CD4-positive, alpha-beta T cell treated with Interleukin-6 for 4 hours (primary cell): ENCODE results near the gene HIVEP3.
A peak's percentile ranks its signal among the peaks of the same experiment; 100 is the strongest.

Experiments used
- DNase-seq: peaks from one replicate; pipeline ENCODE4 v3.0.0-alpha.2; 2020; ENCODE audit warnings: mixed read lengths

HIVEP3 gene

GRCh38 chr1:41919764-41920397 lies 1.2 kb upstream of the HIVEP3 start:
- DNase-seq: peak; percentile 86

DNA sequence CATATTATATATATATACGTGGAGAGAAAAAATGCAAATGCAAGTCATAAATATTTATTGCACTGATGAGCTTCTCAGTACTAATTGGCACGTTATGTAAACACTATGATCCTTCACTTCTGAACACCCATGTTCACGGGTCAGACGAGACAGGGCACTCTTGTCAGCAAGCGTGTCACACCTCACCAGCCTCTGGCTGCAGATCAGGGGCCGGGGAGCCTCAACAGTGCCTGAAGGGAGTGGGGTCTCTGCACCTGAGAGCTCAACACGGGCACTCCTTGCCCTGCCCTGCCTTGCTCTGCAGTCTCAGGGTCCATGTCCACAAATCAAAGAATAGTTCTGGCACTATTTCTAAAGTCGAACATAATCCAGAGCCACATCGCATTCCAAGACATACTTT lies 409 bp upstream of the HIVEP3 start:
- DNase-seq: peak; percentile 19

DNA sequence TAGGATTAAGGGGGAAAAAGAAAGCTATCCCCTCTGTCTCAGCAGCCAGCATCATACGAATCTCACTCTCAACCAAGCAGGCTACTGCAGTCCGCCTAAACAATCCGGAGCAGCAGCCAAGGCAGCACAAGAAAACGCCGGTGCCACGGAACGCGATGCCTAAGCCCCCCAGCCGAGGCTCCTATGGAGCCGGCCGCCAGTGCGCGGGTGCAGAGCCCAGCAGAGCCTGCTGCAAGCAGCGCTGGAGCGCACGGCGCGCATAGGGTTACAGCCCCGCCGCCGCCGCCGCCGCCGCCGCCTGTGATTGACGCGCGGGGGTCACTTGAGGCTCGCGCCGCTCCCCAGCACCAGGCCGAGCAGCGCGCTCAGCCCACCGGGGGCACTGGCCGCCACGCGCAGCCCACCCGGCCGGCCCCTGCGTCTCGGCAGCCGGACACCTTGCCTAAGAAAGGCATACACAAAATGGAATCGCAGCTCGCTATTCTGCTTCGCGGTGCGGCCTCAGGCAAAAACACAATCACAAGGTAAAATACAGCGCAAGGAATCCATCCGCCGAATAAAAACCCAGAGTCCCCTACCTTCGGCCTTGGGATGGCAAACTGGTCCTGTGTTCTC lies 780 bp downstream of the HIVEP3 start:
- peak; percentile 60 for DNase-seq

DNA sequence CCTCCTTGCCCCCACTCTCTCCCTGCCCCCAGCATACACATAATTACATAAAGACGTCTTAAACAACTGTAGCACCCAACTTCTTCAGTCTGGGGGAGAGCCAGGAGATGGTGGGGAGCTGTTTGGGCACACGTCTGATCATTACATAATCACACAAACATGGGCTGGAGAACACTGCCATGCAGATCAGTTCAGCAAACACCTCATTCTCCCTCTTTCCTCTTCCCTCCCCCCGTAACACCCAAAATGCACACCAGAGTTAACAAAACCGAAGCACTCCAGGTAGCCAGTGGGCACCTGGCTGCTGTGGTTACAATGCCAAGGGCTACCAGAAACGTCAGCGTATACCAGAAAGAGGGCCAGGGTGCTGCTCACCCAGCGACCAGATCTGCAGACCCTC lies 1.6 kb downstream of the HIVEP3 start:
- DNase-seq: no peak

DNA sequence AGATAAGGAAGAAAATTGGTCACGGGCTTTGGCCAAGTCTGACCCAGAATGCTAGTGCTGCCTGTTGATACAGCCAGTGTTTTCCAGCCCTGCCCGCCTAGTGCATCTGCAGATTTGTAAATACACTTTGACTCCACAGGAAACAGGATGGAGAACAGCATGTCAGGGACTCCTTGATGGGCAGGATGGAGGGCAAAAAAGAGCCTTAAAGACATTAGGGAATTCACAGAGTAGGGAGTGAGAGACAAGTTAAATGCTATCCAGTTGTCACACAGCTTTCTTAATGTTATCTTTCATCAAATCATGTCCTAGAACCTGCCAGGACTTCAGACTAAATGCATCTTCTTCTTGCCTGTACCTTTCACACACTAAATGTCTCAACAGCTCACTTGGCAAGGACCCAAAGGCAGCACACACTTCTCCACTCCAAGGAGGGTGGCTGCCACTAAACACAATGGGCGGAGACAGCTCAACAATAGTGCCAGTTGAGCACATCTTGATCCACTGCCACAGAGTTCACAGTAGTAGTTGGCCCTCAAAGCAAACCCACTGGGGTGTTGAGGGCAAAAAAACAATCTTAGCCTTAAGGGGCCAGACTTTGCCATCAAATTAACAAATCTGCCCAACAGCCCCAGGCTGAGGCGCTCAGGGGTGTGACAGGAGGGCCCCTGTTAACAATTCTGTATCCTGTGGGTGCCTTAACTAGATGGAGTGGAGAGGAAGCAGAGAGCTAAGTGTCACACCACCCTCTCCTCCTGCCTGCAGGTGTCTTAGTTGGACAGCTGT lies 2.7 kb downstream of the HIVEP3 start:
- peak; percentile 76 for DNase-seq

DNA sequence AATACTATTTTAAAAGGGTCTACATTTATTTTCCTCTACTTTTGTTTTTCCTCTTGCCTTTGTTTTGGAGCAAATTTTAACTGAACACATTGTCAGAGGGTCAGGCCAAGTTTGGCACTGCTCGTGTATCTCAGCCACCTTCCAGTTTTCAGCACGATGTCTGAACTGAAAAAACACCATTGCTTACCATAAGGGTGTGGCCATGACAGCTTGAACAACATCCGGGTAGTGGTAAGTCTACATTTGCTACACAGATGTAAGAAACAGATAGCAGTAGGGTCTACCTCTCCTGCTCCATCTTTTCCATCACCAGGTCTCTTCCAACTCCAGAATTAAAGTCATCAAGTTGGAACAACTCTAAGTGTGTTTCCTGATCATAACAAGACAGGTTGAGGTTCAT lies 4.2 kb downstream of the HIVEP3 start:
- DNase-seq: peak; percentile 36

DNA sequence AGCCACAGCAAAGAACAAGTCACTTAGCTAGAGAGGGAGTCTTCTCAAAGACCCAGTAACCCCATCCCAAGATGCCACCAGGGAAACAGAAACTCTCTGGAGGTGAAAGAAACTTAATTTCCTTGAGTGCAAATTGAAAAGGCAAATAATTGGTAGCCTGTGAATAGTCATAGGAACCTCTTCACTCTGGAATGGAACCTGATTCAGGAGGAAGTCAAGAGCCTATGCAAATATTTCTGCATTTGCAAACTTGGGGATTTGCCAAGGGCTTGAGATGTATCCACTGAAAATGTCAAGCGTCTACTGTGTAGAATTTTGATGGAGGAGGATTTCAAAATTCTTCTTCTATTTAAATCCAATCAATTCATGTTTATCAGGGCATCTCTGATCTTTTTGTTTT lies 5.7 kb downstream of the HIVEP3 start:
- DNase-seq: no peak

- no peak for DNase-seq
These were observed 10.3 kb downstream of the HIVEP3 start for GRCh38 chr1:41908288-41908895.

DNA sequence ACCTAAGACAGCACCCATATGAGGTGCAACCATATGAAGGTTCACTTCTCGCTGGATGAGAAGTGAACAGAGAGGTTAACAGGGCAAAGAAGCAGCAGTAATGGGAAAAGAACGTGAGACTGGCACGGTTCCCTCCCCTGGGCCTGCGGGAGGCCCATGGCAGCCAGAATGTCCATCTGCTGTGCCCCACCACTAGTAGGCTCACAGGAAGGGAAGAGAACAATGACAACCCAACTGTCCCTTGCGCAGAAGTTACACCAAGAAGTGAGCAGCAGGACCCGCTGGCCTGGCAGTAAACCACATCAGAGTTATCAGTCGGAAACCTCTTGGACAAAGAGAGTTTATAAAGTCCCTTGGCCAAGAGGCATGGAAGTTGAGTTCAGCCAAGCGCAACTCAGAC lies 11.3 kb downstream of the HIVEP3 start:
- DNase-seq: no peak

DNA sequence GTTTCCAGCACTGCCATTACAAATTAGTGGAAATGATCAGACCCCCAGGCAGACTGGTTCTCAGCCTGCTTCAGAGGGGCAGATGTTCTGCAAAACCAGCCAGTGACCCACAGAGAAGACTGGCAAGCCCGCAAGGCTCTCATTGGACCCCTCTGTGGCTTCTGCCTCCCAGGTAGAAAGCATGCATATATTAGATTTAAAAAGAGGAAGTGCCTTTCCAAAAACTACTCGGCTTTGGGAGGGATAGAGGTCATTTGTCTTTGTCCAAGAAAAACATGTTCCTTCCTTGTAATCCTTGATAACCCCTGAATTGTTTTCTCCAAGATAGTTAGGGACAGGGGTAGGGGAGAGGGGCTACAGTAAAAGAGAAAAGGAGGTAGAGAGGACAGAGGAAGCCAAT lies 11.8 kb downstream of the HIVEP3 start:
- no peak for DNase-seq

GRCh38 chr1:41905093-41905675 lies 13.5 kb downstream of the HIVEP3 start:
- DNase-seq: no peak

DNA sequence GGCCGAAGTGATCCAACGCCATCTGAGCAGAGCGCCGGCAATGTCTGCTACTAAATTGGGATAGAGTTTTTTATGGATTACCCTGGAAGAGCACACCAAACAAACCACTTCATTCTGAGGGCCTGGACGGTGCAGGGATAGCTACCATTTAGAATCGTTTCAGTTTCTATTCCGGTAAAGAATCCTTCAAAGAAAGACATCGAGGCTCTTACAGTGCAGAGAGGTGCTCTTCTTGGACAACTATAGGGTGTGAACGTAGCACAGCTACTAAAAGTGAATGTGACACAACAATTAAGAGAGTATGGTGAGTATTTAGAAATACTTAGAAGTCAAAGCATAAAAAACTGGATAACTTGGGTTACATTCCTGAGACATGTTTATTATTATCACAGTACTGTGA lies 16.1 kb downstream of the HIVEP3 start:
- DNase-seq: no peak

GRCh38 chr1:41902159-41902577 lies 16.6 kb downstream of the HIVEP3 start:
- no peak for DNase-seq

DNA sequence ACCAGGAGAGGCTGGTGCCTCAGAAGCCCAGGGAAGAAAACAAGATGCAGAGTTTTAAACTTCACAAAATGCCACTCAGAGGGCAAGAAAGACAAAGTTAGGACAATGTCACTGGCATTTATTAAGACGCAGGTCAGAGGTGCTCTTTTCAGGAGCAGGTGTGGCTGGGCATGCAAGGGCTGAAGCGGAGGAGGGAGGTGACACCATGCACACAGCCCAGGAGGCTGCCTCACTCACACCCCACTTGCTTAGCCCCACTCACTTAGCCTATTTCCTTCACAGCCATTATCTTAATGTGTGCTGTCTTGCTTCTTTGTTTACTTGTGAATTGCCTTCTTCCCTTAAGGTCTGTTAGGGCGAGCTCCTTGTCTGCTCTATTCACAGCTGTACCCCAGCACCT lies 17.2 kb downstream of the HIVEP3 start:
- no peak for DNase-seq

DNA sequence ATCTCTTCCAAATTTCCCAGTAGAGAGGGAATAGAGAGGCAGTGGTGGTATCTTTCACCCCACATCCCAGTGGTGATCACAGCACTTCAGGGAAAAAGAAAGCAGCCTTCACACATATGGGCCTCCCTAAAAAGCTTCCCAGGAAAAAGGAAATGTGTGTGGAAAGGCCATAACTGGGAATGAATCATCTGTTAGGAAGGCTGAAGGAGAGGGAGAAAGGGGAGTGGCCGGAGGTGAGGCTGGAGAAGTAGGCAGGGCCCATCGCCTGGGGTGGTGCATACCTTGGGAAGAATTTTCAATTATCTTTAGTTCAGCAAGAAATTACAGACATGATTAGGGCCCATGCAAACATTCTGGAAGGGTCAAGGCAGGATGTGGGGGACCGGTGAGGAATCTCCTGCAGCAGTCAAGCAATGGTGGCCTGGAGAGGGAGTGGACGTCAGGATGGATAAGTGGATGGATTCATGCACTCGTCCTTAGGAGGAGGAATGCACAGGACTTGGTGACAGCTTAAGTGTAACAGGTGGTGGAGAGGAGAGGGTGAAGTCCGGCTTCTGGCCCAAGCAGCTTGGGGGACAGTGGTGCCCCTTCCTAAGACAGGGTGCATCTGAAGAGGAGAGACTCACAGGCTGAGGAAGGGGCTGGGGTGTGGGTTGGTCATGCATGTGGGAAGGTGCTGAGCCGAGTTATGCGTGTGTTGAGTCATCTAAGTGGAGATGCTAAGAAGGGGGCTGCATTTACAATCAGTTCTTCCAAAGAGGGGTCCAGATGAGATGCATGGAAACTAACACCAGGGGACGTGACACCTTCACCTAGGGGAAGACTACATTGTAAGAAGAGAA lies 17.9 kb downstream of the HIVEP3 start:
- DNase-seq: no peak

GRCh38 chr1:41898191-41898713 lies 20.5 kb downstream of the HIVEP3 start:
- DNase-seq: peak; percentile 94

DNA sequence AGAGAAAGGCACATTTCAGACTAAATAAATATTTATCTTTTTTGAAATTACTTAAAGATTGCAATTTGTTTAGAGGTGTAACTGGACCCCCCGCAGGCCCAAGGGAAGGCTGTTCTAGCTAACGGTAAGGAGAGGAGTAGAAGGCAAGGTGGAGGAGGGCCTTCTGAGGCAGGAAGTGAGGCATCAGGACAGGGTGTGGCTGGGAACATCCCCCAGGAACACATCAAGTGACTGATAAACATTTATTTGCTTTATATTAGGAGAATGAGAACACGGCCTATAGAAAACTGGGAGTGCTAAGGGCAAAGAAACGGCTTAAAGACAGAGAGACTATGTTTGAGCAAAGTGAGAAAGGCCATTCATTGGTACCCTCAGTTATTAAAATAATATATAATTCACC lies 23.2 kb downstream of the HIVEP3 start:
- DNase-seq: no peak

DNA sequence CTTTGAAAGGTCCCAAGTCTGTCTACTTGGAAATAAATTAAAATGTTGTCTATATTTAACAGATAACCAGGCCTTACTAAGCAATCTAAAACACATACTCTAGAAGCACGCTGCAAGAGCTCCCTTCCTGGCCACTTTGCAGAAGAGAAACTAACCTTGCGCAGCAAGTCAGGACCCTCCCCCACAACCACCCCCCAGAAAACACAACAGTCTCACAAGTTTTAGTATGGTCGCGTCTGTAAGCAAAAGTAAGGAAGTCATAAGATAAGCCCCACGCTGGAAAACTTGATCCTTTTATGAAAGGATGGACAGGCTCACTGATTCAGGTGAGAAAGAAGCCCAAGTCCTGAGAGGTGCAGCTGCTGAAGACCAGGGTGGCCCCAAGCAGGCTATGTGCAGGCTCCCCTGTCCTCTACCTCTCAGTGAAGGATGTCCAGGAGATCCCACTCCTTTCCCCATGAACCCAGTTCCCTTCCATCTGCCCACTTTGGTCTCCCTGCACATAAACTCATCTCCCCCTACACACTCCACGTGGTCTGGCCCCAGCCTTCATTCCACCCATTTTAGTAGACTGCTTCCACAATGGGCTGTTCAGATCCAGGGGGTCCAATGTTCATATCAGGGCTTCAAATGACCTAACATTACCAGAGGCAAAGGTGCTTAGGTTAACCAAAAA lies 23.8 kb downstream of the HIVEP3 start:
- DNase-seq: no peak

GRCh38 chr1:41894101-41894807 lies 24.5 kb downstream of the HIVEP3 start:
- no peak for DNase-seq

- peak; percentile 56 for DNase-seq
These were observed 26.4 kb downstream of the HIVEP3 start for GRCh38 chr1:41892301-41892781.
